Immature natural killer cell (primary cell): Measurements from ENCODE around the gene MMP15. TPM values are rescaled to one million over a fixed set of nuclear protein-coding genes. Genes with fewer than 3 reads are reported as not detected.

Experiments used
- DNase-seq, 3 donors: peaks; one replicate each; pipeline ENCODE4 v3.0.0; 2022; ENCODE audit warnings: mixed read lengths in 1 of 3
- H3K27ac Mint-ChIP-seq, 6 donors: one replicate each; pipeline ENCODE4 v1.8.0; 2020; ENCODE audit warnings: mixed read lengths in 6 of 6, mild to moderate bottlenecking in 5 of 6, inconsistent platforms in 4 of 6, moderate library complexity in 3 of 6
- H3K27me3 Mint-ChIP-seq, 3 donors: one replicate each; pipeline ENCODE4 v1.8.0; 2020 to 2021; ENCODE audit warnings: low read depth in 3 of 3, mild to moderate bottlenecking in 3 of 3, mixed read lengths in 3 of 3, moderate library complexity in 3 of 3, inconsistent platforms in 1 of 3
- H3K36me3 Mint-ChIP-seq, 3 donors: one replicate each; pipeline ENCODE4 v1.8.0; 2020; ENCODE audit warnings: mixed read lengths in 3 of 3, inconsistent platforms in 2 of 3, mild to moderate bottlenecking in 2 of 3
- H3K4me1 Mint-ChIP-seq, 2 donors: one replicate each; pipeline ENCODE4 v1.8.0; 2020; ENCODE audit warnings: inconsistent platforms in 2 of 2, mild to moderate bottlenecking in 2 of 2, mixed read lengths in 2 of 2, moderate library complexity in 1 of 2
- H3K4me3 Mint-ChIP-seq, 5 donors: one replicate each; pipeline ENCODE4 v1.8.0; 2020; ENCODE audit warnings: mild to moderate bottlenecking in 5 of 5, mixed read lengths in 5 of 5, inconsistent platforms in 3 of 5, moderate library complexity in 3 of 5
- H3K9me3 Mint-ChIP-seq, 6 donors: one replicate each; pipeline ENCODE4 v1.8.0; 2020; ENCODE audit warnings: mild to moderate bottlenecking in 6 of 6, mixed read lengths in 6 of 6, inconsistent platforms in 4 of 6, moderate library complexity in 3 of 6
- polyA plus RNA-seq, 3 donors: library from polyadenylated mRNA; unstranded; fragments of 300-500 nt; fragmentation: Illumina TruSeq; gene quantifications; one replicate each; pipeline ENCODE4 v1.2.3, GENCODE V29; 2021

The MMP15 gene
- polyA plus RNA-seq, 3 donors from 2014 or later = 0.04 TPM; not detected in 2

DNA sequence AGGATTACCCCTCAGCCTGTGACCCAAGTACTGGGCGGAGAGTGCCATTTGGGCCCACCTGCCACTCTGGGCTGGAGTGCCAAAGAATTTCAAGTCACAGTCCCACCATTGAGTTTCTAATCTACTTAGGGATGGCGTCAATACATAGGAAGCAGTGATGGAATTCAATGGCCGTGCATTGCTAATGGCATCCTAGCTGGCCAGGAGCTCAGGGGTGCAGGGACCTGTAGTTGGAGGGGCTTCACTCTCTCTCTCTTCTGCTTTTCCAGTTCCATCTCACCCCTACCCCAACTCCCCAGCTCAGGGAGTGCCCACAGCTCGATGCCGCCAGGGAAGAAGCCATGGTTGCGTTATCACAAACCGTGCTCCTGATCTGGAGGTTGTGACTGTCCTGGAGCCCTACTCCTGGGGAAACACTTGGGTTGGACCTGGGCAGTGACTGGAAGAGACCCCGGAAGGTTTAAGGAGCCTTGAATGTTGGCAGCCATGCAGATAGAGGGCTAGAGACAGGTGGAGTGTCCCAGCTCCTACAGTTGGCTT is 2.4 kb downstream of the MMP15 start:
- Mint-ChIP-seq H3K4me3 (peak overlapping the region in 3 of 5 donors; percentile 51 to 61 (median 53)), H3K27me3 (peaks cover 0 to 12% (median 8%) of the 10 kb centered on the region in 3 donors), H3K4me1 (peaks cover 9 to 15% of the 10 kb centered on the region in 2 donors), H3K9me3 (no peaks in the 10 kb centered on the region), H3K27ac (no peak overlapping the region), H3K36me3 (no peaks in the 10 kb centered on the region)
- DNase-seq = no peak

DNA sequence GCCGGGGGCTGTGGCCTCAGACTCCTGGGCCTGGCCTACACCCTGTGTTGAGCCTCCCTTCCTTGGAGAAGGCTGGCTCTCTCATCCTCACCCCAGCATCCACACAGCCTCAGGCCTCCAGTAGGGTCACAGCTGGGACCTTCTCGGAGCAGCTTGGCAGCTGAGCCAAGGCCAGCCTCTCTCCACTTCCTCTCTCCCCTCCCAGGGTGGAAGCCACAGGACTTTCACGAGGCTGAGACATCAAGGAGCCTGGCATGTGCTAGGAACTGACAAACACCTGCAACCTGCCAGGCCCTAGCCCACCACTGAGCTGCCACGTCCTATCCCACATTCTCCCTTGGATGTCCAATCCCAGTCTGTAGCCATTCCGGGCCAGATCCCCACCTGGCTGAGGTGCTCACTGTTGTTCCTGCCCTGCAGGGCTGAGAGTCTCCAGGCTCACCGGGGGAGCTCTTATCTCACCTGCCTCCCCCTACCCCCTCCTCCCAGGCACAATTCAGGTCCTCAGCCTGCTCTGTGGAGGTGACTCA is 3.1 kb downstream of the MMP15 start:
- H3K27me3 Mint-ChIP-seq = peaks cover 0 to 10% (median 8%) of the 10 kb centered on the region in 3 donors
- no peak for DNase-seq
- no peaks in the 10 kb centered on the region for H3K36me3 Mint-ChIP-seq
- no peak overlapping the region for H3K27ac Mint-ChIP-seq
- no peaks in the 10 kb centered on the region for H3K9me3 Mint-ChIP-seq
- no peak overlapping the region for H3K4me3 Mint-ChIP-seq
- peaks cover 9 to 11% of the 10 kb centered on the region in 2 donors for H3K4me1 Mint-ChIP-seq

DNA sequence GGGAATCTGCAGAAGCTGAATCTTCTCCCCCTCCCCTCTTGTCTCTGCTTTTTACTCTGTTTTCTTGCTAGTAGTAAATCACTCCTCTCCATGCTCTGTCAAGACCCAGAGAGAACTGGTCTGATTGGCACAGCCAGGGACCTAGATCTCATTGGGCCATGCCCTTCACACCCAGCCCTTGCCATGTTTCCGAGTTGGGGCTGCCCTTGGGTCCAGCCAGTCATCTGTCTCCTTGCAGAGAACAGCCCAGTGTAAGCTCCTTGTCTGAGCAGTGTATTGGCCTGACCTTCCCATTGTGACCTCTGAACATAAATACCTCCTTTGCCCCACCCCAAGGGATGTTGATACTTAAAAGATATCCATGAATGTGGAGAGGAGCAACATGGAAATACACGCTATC is 3.9 kb downstream of the MMP15 start:
- H3K27me3 Mint-ChIP-seq = peaks cover 0 to 10% (median 8%) of the 10 kb centered on the region in 3 donors
- peaks cover 8 to 9% of the 10 kb centered on the region in 2 donors for H3K4me1 Mint-ChIP-seq
- no peak for DNase-seq
- H3K9me3 Mint-ChIP-seq = no peaks in the 10 kb centered on the region
- H3K27ac Mint-ChIP-seq = no peak overlapping the region
- no peaks in the 10 kb centered on the region for H3K36me3 Mint-ChIP-seq
- no peak overlapping the region for H3K4me3 Mint-ChIP-seq

DNA sequence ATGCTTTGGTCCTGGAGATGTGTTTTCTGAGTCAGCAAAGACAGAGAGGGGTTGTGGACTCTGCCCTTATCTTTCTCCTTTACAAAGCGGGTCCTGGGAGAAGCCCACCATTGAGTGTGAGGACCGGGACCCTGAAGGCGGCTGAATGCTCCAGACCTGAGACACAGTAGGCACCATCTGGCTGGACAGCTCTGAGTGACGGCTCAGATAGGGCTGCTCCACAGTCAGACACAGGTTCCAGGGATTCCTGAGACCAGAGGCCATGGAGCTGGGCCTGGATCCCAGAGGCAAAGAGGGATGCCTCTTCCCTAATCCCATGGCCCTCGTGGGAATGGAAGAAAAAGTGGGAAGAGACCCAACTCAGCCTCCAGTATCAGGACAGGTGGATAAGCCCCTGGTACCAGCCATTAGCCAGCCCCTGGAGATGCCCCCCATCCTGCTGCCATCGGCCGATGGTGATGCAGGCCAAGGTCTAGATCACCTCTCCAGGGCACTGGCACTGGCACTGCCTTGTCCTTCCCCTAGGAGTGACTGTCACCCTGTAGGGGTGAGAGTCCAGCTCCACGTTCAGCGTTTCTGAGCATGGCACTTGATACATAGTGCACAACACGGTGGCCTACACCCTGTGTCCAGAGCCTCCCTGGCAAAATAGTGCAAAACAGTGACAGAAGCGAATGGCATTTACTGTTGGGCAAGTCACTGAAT is 4.7 kb downstream of the MMP15 start:
- DNase-seq = no peak
- Mint-ChIP-seq H3K27me3 (peaks cover 0 to 5% (median 4%) of the 10 kb centered on the region in 3 donors), H3K4me1 (peaks cover 0 to 2% of the 10 kb centered on the region in 2 donors), H3K27ac (no peak overlapping the region), H3K9me3 (no peaks in the 10 kb centered on the region), H3K36me3 (no peaks in the 10 kb centered on the region), H3K4me3 (no peak overlapping the region)

DNA sequence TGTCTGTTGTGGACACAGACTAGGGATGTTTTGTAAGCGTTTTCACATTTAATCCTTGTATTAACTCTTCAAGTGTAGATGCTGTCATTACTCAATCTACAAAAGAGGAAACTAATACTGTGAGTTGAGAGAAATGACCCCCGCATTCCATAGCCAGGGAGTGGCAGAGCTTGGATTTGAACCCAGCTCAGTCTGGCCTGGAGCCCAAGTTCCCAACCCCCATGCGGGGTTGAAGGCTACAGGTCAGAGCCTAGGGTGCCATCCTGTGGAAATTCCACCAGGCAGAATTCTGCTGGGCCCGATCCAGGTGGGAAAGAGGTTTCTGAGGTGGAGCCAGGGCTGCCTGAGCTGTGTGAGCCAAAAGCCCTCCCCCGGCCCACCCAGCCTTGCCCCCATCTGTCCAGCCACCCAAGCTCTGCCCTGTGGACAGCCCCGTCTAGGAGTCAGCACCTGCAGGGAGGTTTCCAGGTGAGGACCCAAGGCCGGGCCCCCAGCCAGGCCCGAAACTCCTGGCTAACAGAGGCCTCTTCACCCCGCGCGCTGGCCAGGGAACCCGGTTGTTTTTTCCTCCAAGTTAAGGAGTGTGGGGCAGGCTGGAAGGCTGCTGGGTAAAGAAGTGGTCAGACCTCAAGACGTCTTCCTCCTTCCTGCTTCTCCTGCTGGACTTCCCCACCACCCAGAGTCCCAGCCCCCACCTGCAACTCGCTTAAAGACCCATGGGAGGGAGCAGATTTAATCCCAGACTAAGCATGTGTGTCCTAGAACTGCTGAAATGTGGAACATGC is 5.7 kb downstream of the MMP15 start:
- H3K27ac Mint-ChIP-seq = no peak overlapping the region
- H3K27me3 Mint-ChIP-seq = peaks cover 0 to 5% (median 4%) of the 10 kb centered on the region in 3 donors
- no peak overlapping the region for H3K4me3 Mint-ChIP-seq

DNA sequence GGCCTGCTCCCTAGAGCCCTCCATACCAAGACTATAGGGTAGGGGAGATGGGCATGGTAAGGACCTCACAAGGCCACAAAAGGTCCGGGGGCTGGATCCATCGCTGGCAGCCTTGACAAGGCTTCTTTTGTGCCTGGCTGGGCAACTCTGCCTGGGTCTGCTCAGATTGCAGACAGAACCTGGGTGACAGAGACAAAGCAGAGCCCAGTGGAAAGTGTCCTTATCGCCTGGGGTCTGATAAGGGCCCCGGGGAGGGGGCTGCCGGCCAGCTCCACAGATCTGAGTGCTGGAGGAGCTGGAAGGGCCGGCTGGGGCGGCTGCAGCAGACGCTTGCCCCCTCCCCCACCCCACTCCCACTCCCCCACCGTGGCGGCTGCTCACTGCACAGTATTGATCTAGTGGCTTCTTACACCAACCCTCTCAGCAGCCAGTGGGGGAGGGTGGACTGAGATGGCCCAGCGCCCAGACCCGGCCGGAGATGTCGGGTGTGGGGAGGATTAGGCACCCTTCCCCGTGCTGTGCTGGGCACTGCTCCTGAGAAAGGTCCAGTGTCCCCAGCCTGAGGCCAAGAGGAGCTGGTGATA is 7.2 kb downstream of the MMP15 start:
- no peak for DNase-seq

More for the DNA sequence above, 5.7 kb downstream of the MMP15 start:
- no peaks in the 10 kb centered on the region for H3K9me3 Mint-ChIP-seq
- no peak for DNase-seq
- H3K4me1 Mint-ChIP-seq = peaks cover 0 to 2% of the 10 kb centered on the region in 2 donors
- H3K36me3 Mint-ChIP-seq = no peaks in the 10 kb centered on the region

DNA sequence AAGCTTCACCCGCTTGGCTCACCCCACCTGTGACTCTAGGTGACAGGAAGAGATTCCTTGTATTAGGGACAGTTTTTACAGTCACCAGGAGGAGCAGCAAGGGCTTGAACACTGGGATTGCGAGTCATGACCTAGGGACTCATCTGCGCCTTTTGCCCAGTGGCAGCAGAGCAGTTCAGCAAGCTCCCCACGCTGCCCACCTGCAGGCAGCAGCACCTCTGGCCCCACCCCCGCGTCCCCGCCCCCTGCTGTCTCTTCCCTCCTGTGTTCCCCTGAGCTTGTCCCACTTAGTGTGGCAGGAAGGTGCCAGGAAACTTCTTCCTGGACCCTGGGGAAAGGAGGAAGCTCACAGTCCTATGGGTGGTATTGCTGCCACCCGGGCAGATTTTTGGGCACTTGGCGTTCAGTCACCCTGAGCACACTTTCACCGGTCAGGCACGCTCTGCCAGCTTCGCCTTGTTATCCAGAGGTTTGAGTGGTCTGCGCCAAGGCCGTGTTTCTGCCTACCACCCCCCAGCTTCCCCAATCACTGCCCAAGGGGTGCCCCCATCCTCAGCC is 8.7 kb downstream of the MMP15 start:
- no peaks in the 10 kb centered on the region for H3K9me3 Mint-ChIP-seq
- H3K27ac Mint-ChIP-seq = peak overlapping the region in 1 of 6 donors; percentile 34
- H3K36me3 Mint-ChIP-seq = no peaks in the 10 kb centered on the region
- no peak overlapping the region for H3K4me3 Mint-ChIP-seq
- no peaks in the 10 kb centered on the region for H3K4me1 Mint-ChIP-seq
- DNase-seq = no peak
- peaks cover 0 to 2% (median 2%) of the 10 kb centered on the region in 3 donors for H3K27me3 Mint-ChIP-seq

More for the DNA sequence above, 7.2 kb downstream of the MMP15 start:
- Mint-ChIP-seq H3K4me3 (no peak overlapping the region), H3K36me3 (no peaks in the 10 kb centered on the region), H3K27ac (no peak overlapping the region), H3K9me3 (no peaks in the 10 kb centered on the region), H3K4me1 (peaks cover 0 to 2% of the 10 kb centered on the region in 2 donors), H3K27me3 (peaks cover 0 to 5% (median 2%) of the 10 kb centered on the region in 3 donors)

- Mint-ChIP-seq H3K27ac (peak overlapping the region in 1 of 6 donors; percentile 34), H3K4me3 (no peak overlapping the region), H3K4me1 (no peaks in the 10 kb centered on the region), H3K36me3 (no peaks in the 10 kb centered on the region), H3K27me3 (peaks cover 0 to 1% (median 0%) of the 10 kb centered on the region in 3 donors), H3K9me3 (no peaks in the 10 kb centered on the region)
- DNase-seq = no peak
Measured at GRCh38 chr16:58034774-58035173, 9.2 kb downstream of the MMP15 start.

GRCh38 chr16:58035356-58036170 is 10.0 kb downstream of the MMP15 start:
- H3K27ac Mint-ChIP-seq = no peak overlapping the region
- H3K27me3 Mint-ChIP-seq = no peaks in the 10 kb centered on the region
- H3K4me3 Mint-ChIP-seq = no peak overlapping the region
- no peak for DNase-seq
- H3K36me3 Mint-ChIP-seq = no peaks in the 10 kb centered on the region
- no peaks in the 10 kb centered on the region for H3K9me3 Mint-ChIP-seq
- no peaks in the 10 kb centered on the region for H3K4me1 Mint-ChIP-seq

DNA sequence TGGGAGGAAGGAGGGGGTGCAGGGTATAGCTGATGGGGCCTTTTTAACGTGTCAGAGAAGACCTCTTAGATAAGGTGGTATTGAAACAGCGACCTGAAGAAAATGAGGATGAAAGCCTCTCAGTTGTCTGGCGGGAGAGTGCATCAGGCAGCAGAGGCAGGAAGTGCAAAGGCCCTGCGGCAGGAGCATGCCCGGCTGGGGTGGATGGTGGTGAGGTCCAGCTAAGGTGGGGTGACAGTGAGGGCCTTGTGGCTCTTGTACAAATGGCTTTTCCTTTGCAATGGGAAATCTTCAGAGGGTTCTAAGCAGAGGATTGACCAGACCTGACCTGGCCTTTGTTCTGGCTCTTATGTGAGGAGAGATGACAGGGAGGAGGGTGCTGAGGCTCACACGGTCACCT is 11.4 kb downstream of the MMP15 start:
- DNase-seq = no peak
- no peaks in the 10 kb centered on the region for H3K9me3 Mint-ChIP-seq
- no peak overlapping the region for H3K27ac Mint-ChIP-seq
- no peak overlapping the region for H3K4me3 Mint-ChIP-seq
- no peaks in the 10 kb centered on the region for H3K4me1 Mint-ChIP-seq
- H3K27me3 Mint-ChIP-seq = no peaks in the 10 kb centered on the region
- H3K36me3 Mint-ChIP-seq = no peaks in the 10 kb centered on the region

DNA sequence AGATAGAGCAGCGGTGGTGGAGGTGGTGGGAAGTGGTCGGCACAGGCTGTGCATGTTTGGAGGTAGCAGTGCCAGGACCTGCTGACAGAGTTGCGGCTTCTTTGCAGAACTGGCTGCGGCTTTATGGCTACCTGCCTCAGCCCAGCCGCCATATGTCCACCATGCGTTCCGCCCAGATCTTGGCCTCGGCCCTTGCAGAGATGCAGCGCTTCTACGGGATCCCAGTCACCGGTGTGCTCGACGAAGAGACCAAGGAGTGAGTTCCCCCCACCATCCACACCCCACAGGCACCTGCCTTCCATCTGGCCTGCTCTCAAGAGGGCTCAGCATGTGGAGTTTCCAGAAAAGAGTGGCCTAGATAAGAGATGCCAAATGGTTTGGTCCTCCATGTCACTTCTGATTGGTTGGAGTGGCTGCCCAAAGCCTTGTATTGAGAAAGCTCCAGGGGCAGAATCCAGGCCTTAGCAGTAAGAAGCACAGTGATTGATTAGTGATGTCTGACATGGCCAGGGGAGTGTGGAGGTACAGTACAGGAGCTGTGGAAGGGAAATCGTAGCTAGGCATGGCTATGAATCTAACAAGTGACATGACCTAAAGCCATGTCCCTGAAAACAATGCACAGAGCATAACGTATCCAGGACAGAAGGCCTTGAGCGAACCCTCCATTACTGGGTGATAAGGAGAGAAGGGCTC is 12.0 kb downstream of the MMP15 start:
- peak overlapping the region in 1 of 6 donors; percentile 28 for H3K27ac Mint-ChIP-seq
- H3K36me3 Mint-ChIP-seq = no peaks in the 10 kb centered on the region
- no peaks in the 10 kb centered on the region for H3K4me1 Mint-ChIP-seq
- no peak for DNase-seq
- H3K4me3 Mint-ChIP-seq = no peak overlapping the region
- H3K27me3 Mint-ChIP-seq = no peaks in the 10 kb centered on the region
- H3K9me3 Mint-ChIP-seq = no peaks in the 10 kb centered on the region

GRCh38 chr16:58038219-58038641 is 12.7 kb downstream of the MMP15 start:
- no peaks in the 10 kb centered on the region for H3K36me3 Mint-ChIP-seq
- no peaks in the 10 kb centered on the region for H3K9me3 Mint-ChIP-seq
- no peaks in the 10 kb centered on the region for H3K4me1 Mint-ChIP-seq
- H3K4me3 Mint-ChIP-seq = no peak overlapping the region
- no peaks in the 10 kb centered on the region for H3K27me3 Mint-ChIP-seq
- no peak overlapping the region for H3K27ac Mint-ChIP-seq
- no peak for DNase-seq
